ENCODE measurements around the gene FN3K.

DNA sequence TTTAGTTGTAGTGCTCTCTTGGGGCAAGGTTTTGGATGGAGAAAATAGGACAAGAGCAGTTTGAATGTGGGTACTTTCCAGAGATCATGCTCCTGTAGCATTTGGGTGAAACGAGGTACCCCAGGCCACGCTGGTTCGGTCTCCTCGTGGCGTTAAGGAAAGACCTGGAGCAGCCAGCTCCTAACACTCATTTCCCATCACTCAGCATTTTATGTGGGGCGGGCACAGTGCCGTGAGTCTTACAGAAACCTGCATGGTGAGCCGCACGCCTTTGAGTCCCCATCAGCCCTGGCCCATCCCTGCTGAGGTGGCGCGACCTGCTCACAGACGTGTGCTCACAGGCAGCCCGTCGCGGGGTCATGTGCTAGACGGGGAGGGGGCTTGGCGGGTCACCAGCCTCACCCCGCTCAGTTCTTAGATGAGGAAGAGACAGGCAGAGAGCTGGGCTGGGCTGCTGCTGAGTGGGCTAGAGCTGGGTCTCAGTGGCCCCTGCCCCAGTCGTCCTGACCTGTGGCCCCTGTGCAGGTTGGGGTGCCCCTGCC, 53.7 kb downstream of the FN3K start:
- no peak for TF ChIP-seq CBX2 (IDR thresholded peaks at IDR 0.05; ENCODE audit: low read depth, low read length)
- no peak for TF ChIP-seq CBX2 (CRISPR knock-in tag; IDR thresholded peaks at IDR 0.05; ENCODE audit: low read depth)
- TF ChIP-seq HCFC1 (IDR thresholded peaks at IDR 0.05; ENCODE audit: low read depth, low read length): no peak
- TF ChIP-seq, protein P1, sequence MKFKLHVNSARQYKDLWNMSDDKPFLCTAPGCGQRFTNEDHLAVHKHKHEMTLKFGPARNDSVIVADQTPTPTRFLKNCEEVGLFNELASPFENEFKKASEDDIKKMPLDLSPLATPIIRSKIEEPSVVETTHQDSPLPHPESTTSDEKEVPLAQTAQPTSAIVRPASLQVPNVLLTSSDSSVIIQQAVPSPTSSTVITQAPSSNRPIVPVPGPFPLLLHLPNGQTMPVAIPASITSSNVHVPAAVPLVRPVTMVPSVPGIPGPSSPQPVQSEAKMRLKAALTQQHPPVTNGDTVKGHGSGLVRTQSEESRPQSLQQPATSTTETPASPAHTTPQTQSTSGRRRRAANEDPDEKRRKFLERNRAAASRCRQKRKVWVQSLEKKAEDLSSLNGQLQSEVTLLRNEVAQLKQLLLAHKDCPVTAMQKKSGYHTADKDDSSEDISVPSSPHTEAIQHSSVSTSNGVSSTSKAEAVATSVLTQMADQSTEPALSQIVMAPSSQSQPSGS (CRISPR knock-in tag; IDR thresholded peaks at IDR 0.05): no peak
- TF ChIP-seq HMG20B (CRISPR knock-in tag; conservative IDR thresholded peaks at IDR 0.05): no peak
- TF ChIP-seq, protein P2, sequence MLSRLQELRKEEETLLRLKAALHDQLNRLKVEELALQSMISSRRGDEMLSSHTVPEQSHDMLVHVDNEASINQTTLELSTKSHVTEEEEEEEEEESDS (CRISPR knock-in tag; IDR thresholded peaks at IDR 0.05; ENCODE audit: borderline replicate concordance): no peak
- no peak for TF ChIP-seq FOXK1 (CRISPR knock-in tag; IDR thresholded peaks at IDR 0.05; ENCODE audit: borderline replicate concordance, low read depth)
- no peak for TF ChIP-seq EZH2 (conservative IDR thresholded peaks at IDR 0.05; ENCODE audit: low read depth, low read length)
- TF ChIP-seq POLR2A (IDR thresholded peaks at IDR 0.05; ENCODE audit: insufficient read depth in 1 of 2, low read depth in 2 of 2, low read length in 2 of 2): no peak
- no peak for TF ChIP-seq ZNF382 (CRISPR knock-in tag; IDR thresholded peaks at IDR 0.05; ENCODE audit: borderline replicate concordance)
- TF ChIP-seq EP300 (IDR thresholded peaks at IDR 0.05; ENCODE audit: low read depth in 2 of 2, low read length in 2 of 2): no peak
- no peak for TF ChIP-seq EP300 (CRISPR knock-in tag; IDR thresholded peaks at IDR 0.05; ENCODE audit: borderline replicate concordance)
- no peak for TF ChIP-seq EHMT2 (IDR thresholded peaks at IDR 0.05; ENCODE audit: borderline replicate concordance, low read depth, low read length)
- TF ChIP-seq ZNF431 (CRISPR knock-in tag; IDR thresholded peaks at IDR 0.05; ENCODE audit: borderline replicate concordance, low read depth): no peak
